Colon (tissue), 2 donors: ENCODE results near the gene TNNT3.
"Not testable (repeated sequence)": the region's sequence is repeated elsewhere in the genome, so short reads cannot be mapped to it uniquely, and the experiment has no call there.

Experiments used
- FAIRE-seq: peaks from 2 replicates; lab custom pipeline; 2012; peaks lifted over from hg19 to GRCh38; lab: Jason Lieb, UNC
- donor health status: control.
- donor health status: control.

Gene TNNT3

GRCh38 chr11:1881442-1882264, 37.9 kb upstream of the TNNT3 start:
- no peak for FAIRE-seq

GRCh38 chr11:1882265-1883238, 37.0 kb upstream of the TNNT3 start:
- FAIRE-seq, result no peak

- FAIRE-seq, result no peak
Observed at GRCh38 chr11:1883346-1884302, 35.9 kb upstream of the TNNT3 start.

- no peak for FAIRE-seq
Observed at GRCh38 chr11:1884303-1884700, 35.2 kb upstream of the TNNT3 start.

- not testable (repeated sequence) for FAIRE-seq
Observed at GRCh38 chr11:1886551-1886950, 33.0 kb upstream of the TNNT3 start.

DNA sequence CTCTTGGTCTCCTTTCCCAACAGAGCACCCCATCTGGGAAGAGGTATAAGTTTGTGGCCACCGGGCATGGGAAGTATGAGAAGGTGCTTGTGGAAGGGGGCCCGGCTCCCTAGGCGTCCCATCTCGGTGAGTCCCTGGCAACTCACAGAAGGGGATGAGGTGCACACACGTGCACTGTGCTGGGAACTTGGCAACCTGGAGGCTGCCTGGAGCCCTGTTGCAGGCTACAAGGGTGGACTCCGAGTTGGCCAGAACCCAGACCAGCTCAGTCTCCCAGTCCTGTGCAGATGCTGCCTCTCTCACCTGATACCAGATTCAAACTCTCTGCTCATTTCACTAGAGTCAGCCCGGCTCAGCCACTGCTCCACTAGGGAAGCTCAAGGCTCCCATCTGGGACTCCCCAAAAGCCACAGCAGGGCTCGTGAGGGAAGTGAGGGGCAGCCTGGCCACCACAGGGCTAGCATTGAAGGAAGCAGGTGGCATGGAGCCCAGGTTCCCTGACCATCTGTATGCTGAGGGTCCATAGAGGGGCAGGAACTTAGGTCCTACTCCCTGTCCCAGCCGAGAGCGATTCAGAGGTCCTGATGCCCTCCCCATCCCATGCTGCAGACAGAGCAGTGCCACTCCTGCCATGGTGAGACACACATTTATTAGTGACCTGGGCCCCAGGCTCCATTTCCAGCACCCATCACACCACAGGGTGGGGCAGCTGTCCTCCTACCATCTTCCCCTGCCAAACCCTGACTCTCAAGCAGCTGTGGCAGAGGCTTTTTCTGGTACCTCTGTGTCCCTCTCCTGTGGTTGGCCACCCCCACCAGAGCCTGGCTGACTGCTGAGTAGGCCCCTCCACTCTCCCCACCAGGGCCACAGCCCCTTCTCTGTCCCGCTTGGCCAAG, 31.8 kb upstream of the TNNT3 start:
- FAIRE-seq, result no peak

DNA sequence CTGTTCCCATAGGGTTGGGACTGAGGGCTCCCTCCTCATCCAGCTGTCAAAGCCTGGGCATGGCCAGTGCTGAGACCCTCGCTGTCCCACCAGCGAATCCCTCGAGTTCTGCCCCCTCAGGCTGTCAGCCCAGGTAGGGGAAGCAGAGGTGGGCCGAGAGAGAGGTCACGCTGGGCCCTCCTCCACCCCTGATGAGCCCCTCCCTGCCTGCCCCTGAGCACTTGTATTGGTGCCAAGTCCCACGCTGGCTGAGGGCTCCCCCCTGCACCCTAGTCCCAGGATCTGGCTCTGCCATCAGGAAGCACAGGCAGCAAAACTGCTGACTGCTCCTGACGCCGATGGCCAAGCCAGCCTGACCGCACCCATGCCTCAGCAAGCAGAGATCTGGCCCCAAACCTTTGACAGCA, 31.2 kb upstream of the TNNT3 start:
- no peak for FAIRE-seq

DNA sequence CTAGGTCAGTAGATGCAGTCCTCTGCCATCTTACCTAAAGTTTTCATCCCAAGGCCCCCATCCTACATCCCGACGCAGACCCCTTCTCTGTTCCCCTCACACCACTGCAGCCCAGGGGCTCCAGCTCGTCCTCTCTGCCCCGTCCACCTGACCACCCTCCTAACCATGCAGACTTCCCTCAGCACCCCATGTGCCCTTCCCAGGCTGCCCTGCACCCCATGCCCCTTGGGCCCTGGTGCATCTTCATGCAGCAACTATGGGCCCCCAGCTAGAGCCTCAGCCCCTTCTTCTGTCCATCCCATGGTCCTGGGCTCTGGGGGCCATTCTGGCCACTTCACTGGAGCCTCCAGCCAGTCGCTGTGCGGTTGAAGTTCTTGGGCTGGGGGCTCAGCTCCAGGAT, 30.7 kb upstream of the TNNT3 start:
- FAIRE-seq, result no peak

DNA sequence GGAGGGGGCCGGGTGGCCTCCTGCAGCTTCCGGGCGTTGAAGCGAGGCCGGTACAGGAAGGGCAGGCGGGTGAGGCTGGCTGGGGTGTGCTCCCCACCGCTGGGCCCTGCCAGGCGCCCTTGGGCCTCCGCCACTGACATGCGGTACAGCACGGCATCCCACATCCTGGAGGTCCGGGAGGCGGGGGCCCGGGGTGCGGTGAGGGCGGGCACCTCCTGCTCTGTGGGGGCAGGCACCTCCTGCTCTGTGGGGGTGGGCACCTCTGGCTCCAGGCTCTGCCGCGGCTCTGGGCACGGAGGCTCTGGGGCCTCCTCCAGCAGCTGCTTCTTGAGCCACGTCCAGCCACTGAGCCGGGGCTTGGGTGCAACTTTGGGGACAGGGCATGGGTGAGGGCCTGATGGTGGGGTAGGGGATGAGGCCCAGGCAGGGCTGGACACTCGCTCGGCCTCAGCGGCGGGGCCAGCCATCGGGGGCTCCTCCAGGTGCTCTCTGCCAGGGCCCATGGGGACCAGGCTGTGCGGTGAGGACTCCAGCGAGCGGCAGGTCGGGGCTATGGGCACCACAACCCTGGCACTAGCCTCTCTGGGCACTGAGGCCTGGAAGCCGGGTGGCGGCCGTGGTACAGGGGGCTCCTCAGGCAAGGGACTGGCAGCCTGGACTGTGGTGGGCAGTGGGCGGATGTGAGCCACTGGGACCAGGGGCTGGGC, 30.1 kb upstream of the TNNT3 start:
- FAIRE-seq, result no peak

- FAIRE-seq, result no peak
Observed at GRCh38 chr11:1889941-1890855, 29.3 kb upstream of the TNNT3 start.

- FAIRE-seq, result no peak
Observed at GRCh38 chr11:1890856-1891830, 28.4 kb upstream of the TNNT3 start.

- FAIRE-seq, result no peak
Observed at GRCh38 chr11:1891831-1892115, 27.7 kb upstream of the TNNT3 start, which contains the start of gene PRR33. TSS of gene PRR33 (minus strand) at chr11:1891895. CDS start at chr11:1890584, 1,311 bp downstream.

- no peak for FAIRE-seq
Observed at GRCh38 chr11:1892116-1892515, 27.4 kb upstream of the TNNT3 start.

DNA sequence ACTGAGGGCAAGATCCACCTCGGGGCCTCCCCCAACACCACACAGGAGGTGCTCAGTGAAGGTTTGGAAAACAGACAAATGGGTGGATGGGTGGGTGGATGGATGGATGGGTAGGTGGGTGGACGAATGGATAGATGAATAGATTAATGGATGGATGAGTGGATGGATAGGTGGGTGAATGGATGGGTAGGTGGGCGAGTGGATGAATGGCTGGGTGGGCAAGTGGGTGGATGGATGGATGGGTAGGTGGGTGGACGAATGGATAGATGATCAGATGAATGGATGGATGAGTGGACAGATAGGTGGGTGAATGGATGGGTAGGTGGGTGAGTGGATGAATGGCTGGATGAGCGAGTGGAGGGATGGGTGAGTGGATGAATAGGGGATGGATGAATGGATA, 26.9 kb upstream of the TNNT3 start:
- FAIRE-seq, result no peak

- no peak for FAIRE-seq
Observed at GRCh38 chr11:1893581-1894359, 25.7 kb upstream of the TNNT3 start.

- FAIRE-seq, result no peak
Observed at GRCh38 chr11:1894759-1895158, 24.7 kb upstream of the TNNT3 start.

- no peak for FAIRE-seq
Observed at GRCh38 chr11:1896468-1896867, 23.0 kb upstream of the TNNT3 start.
